HG02852 (cell line): ENCODE results near the gene TDRD6.
"Not testable (repeated sequence)": the region's sequence is repeated elsewhere in the genome, so short reads cannot be mapped to it uniquely, and the experiment has no call there.

ENCODE experiments used
- ATAC-seq: cut with Tn5 transposase; IDR thresholded peaks from one replicate; pipeline ENCODE4 v1.9.1; 2021; ENCODE audit warnings: mild to moderate bottlenecking, moderate library complexity; ENCODE audit not compliant: unreplicated experiment

The TDRD6 gene

GRCh38 chr6:46743425-46744158 lies 55.9 kb downstream of the TDRD6 start:
- no peak for ATAC-seq

GRCh38 chr6:46744159-46744725 lies 56.6 kb downstream of the TDRD6 start:
- ATAC-seq: not testable (repeated sequence)

DNA sequence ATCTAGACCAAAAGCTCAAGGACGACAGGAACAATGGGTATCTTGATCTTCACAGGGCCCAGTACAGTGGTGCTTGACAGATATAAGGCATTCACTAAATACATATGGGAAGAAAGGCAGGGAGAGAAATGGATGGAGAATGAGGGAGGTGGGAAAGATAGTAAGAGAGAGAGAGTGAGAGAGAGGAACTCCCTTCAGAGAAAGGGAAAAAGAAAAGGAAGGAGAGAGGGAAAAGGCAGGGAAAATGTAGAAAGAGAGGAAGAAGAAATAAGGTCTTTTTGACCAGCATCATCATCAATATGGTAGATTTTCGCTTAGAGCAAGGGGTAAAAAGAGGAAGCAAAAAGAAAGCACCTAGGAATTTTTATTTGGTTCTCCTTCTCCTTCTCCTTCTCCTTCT lies 58.3 kb downstream of the TDRD6 start:
- no peak for ATAC-seq

DNA sequence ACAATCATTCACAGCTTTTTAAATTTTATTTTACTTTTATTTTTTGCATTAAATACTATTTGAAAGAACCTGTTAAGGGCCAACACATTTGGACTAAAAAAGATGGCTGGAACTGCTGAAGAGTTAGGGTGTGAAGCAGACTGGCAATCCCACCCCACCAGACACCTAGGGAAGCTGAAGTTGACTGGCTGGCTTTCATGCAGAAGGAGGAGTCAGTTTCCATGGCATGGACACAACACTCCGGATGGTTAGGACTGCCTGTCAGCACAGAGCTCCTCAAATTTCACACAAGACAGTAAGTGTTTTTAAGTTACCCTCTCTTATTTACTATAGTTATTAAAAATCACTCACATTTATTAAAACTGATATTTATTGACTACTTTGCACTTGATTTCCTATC lies 59.0 kb downstream of the TDRD6 start, which contains the start of gene ANKRD66:
TSS of gene ANKRD66 (plus strand) at position 238 of the 400 bp plus-strand sequence. CDS start 5,016 bp downstream, outside the sequence.
- ATAC-seq: no peak

- ATAC-seq: no peak
Measured at GRCh38 chr6:46748940-46749503, 61.3 kb downstream of the TDRD6 start.

- no peak for ATAC-seq
Measured at GRCh38 chr6:46749731-46750130, 62.0 kb downstream of the TDRD6 start.

- no peak for ATAC-seq
Measured at GRCh38 chr6:46751658-46752057, 64.0 kb downstream of the TDRD6 start.
